Measurements from ENCODE around the gene NDUFB4.
"Not testable (repeated sequence)": the region's sequence is repeated elsewhere in the genome, so short reads cannot be mapped to it uniquely, and the experiment has no call there.

NDUFB4 gene

GRCh38 chr3:120569222-120570057 is 26.7 kb upstream of the NDUFB4 start:
- DNase-seq (ENCODE audit: low read depth in 2 of 3, low spot score in 1 of 3), result no peak

GRCh38 chr3:120572027-120572426 is 24.1 kb upstream of the NDUFB4 start:
- no peak for DNase-seq (ENCODE audit: low read depth in 2 of 3, low spot score in 1 of 3)

- DNase-seq (ENCODE audit: low read depth in 2 of 3, low spot score in 1 of 3), result no peak
Observed at GRCh38 chr3:120587332-120587975, 8.7 kb upstream of the NDUFB4 start.

- DNase-seq (ENCODE audit: low read depth in 2 of 3, low spot score in 1 of 3), result no peak
Observed at GRCh38 chr3:120595788-120596115, 384 bp upstream of the NDUFB4 start.

- DNase-seq (ENCODE audit: low read depth in 2 of 3, low spot score in 1 of 3), result no peak
Observed at GRCh38 chr3:120596853-120597223, 702 bp downstream of the NDUFB4 start.

GRCh38 chr3:120597445-120598049 is 1.4 kb downstream of the NDUFB4 start:
- DNase-seq (ENCODE audit: low read depth in 2 of 3, low spot score in 1 of 3), result peak in 1 of 3 donors; percentile 6

GRCh38 chr3:120599211-120599610 is 3.1 kb downstream of the NDUFB4 start:
- no peak for DNase-seq (ENCODE audit: low read depth in 2 of 3, low spot score in 1 of 3)

- no peak for DNase-seq (ENCODE audit: low read depth in 2 of 3, low spot score in 1 of 3)
Observed at GRCh38 chr3:120601554-120601953, 5.4 kb downstream of the NDUFB4 start.

- DNase-seq (ENCODE audit: low read depth in 2 of 3, low spot score in 1 of 3), result no peak
Observed at GRCh38 chr3:120602682-120603081, 6.5 kb downstream of the NDUFB4 start.

GRCh38 chr3:120604382-120604781 is 8.2 kb downstream of the NDUFB4 start:
- DNase-seq (ENCODE audit: low read depth in 2 of 3, low spot score in 1 of 3), result no peak

GRCh38 chr3:120604784-120605183 is 8.6 kb downstream of the NDUFB4 start:
- DNase-seq (ENCODE audit: low read depth in 2 of 3, low spot score in 1 of 3), result no peak

GRCh38 chr3:120608506-120608905 is 12.4 kb downstream of the NDUFB4 start:
- no peak for DNase-seq (ENCODE audit: low read depth in 2 of 3, low spot score in 1 of 3)

- no peak for DNase-seq (ENCODE audit: low read depth in 2 of 3, low spot score in 1 of 3)
Observed at GRCh38 chr3:120614765-120615164, 18.6 kb downstream of the NDUFB4 start.

GRCh38 chr3:120615847-120616609 is 19.9 kb downstream of the NDUFB4 start:
- DNase-seq (ENCODE audit: low read depth in 2 of 3, low spot score in 1 of 3), result no peak

- not testable (repeated sequence) for DNase-seq (ENCODE audit: low read depth in 2 of 3, low spot score in 1 of 3)
Observed at GRCh38 chr3:120616745-120617144, 20.6 kb downstream of the NDUFB4 start.

GRCh38 chr3:120622457-120622856 is 26.3 kb downstream of the NDUFB4 start:
- DNase-seq (ENCODE audit: low read depth in 2 of 3, low spot score in 1 of 3), result no peak

GRCh38 chr3:120622870-120623726 is 27.0 kb downstream of the NDUFB4 start:
- DNase-seq (ENCODE audit: low read depth in 2 of 3, low spot score in 1 of 3), result peak in 1 of 3 donors; percentile 7

- DNase-seq (ENCODE audit: low read depth in 2 of 3, low spot score in 1 of 3), result no peak
Observed at GRCh38 chr3:120623727-120624093, 27.6 kb downstream of the NDUFB4 start.

- DNase-seq (ENCODE audit: low read depth in 2 of 3, low spot score in 1 of 3), result no peak
Observed at GRCh38 chr3:120625159-120625586, 29.0 kb downstream of the NDUFB4 start.

- DNase-seq (ENCODE audit: low read depth in 2 of 3, low spot score in 1 of 3), result no peak
Observed at GRCh38 chr3:120634539-120634938, 38.4 kb downstream of the NDUFB4 start.

Data from stimulated activated CD4-positive, alpha-beta T cell treated with anti-CD3 and anti-CD28 coated beads, Interleukin-12 subunit alpha, Interleukin-12 subunit beta, amount 100 ng/mL, for 48 hours (primary cell).